AG04449 (cell line): Measurements from ENCODE around the gene DUOX1.

Experiments
- CTCF ChIA-PET: fragments of 350-600 bp; formaldehyde crosslinking; extraction: SDS; loops from one replicate; lab custom pipeline; 2021; ENCODE audit warnings: antibody characterized with exemption; lab: Yijun Ruan, JAX
- POLR2A ChIA-PET: fragments of 400-600, 350-600 bp; formaldehyde crosslinking; extraction: SDS; loops from one replicate; lab custom pipeline; 2020; ENCODE audit warnings: antibody characterized with exemption, inconsistent platforms; lab: Yijun Ruan, JAX
- DNase-seq: peaks from one replicate; pipeline ENCODE4 v3.0.0-alpha.2; 2010; ENCODE audit warnings: low read depth, low spot score
- H3K4me3 ChIP-seq: 2 replicates; pipeline ENCODE4 v1.5.1; 2011; ENCODE audit warnings: low read depth, mild to moderate bottlenecking, control low read depth, low read length
- TF ChIP-seq, protein P1 (sequence below): IDR thresholded peaks from one replicate; pipeline ENCODE4 v1.5.1; 2011; ENCODE audit warnings: mild to moderate bottlenecking, moderate library complexity, low read length, control low read depth, inconsistent platforms; ENCODE audit not compliant: insufficient read depth; ENCODE audit errors: missing control alignments

The DUOX1 gene

DNA sequence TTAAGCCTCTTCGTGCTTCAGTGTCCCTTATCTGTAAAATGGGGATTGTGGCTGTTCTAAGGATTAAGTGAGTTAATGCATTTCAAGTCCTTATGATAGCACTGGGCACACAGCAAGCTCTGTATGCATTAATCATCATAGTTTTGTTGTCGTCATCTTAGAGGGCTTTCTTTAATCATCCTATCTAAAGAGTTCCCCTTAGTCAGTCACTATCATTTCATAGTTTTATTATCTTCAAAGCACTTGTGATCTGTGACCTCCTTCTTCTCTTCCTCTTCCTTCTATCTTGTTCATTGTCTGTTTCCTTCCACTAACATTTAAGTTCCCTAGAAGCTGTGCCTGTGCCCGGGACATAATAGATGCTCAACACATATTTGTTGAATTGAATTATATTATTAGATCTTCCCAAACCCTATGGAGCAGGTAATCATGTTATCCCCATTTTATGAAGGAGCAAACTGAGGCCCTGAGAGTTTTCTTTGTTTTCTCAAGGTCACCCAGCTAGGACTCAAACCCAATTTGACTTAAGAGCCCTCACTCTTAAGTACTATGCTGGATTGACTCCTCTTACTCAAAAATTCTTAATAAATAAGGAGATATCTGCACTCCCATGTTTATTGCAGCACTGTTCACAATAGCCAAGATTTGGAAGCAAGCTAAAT, 40.0 kb upstream of the DUOX1 start:
- ChIA-PET POLR2A (no interaction called here), CTCF (interaction anchor here (1.4 kb wide), 1 partner anchor 28 kb away, joined by 4 read pairs; no protein-coding TSS in a partner anchor)
- H3K4me3 ChIP-seq: no peak overlapping the region
- no peak for DNase-seq
- TF ChIP-seq, protein P1, sequence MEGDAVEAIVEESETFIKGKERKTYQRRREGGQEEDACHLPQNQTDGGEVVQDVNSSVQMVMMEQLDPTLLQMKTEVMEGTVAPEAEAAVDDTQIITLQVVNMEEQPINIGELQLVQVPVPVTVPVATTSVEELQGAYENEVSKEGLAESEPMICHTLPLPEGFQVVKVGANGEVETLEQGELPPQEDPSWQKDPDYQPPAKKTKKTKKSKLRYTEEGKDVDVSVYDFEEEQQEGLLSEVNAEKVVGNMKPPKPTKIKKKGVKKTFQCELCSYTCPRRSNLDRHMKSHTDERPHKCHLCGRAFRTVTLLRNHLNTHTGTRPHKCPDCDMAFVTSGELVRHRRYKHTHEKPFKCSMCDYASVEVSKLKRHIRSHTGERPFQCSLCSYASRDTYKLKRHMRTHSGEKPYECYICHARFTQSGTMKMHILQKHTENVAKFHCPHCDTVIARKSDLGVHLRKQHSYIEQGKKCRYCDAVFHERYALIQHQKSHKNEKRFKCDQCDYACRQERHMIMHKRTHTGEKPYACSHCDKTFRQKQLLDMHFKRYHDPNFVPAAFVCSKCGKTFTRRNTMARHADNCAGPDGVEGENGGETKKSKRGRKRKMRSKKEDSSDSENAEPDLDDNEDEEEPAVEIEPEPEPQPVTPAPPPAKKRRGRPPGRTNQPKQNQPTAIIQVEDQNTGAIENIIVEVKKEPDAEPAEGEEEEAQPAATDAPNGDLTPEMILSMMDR: no peak

DNA sequence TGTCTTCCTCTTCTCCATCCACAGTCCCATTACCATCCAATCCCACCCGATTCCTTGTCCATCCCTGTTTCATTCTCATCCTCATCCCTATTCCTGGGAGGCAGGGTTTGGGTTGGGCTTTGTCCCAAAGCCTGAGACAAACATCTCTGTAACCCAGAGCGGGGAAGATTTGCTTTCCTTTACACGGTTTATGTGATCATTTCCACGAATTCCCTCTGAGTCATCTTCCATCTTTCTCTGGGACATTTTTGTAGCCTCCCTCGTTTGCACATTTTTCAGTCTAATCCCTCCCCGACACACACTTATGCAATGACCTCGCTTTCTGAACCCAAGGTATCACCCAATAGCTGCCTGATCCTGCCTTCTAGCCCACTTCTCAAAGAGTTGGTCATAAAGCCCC, 38.6 kb upstream of the DUOX1 start:
- no peak overlapping the region for H3K4me3 ChIP-seq
- POLR2A ChIA-PET: no interaction called here
- TF ChIP-seq, protein P1: no peak
- DNase-seq: peak; percentile 33
- CTCF ChIA-PET: interaction anchor here (7.4 kb wide), 1 partner anchor 27 kb away, joined by 39 read pairs; no protein-coding TSS in a partner anchor

DNA sequence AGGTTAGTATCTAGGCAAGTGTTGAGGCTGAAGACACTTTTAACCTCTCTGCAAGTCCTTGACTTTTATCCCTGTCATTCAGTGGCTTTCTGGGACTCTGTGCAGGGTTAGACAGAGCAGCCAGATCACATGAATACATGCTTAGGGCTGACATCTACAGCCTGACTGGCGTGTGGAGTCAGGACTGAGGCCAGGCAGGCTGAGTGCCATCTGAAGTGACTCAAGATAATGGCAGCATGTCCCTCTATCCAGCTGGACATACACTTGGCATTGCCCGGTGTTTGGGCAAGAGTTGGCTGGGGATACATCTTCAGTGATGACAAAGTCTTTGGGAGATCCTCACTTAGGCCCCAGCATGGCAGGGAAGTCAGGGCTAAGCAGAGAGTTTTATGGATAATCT, 38.2 kb upstream of the DUOX1 start:
- H3K4me3 ChIP-seq: no peak overlapping the region
- TF ChIP-seq, protein P1: no peak
- no peak for DNase-seq
- ChIA-PET CTCF (interaction anchor here (7.4 kb wide), 1 partner anchor 27 kb away, joined by 39 read pairs; no protein-coding TSS in a partner anchor), POLR2A (no interaction called here)

DNA sequence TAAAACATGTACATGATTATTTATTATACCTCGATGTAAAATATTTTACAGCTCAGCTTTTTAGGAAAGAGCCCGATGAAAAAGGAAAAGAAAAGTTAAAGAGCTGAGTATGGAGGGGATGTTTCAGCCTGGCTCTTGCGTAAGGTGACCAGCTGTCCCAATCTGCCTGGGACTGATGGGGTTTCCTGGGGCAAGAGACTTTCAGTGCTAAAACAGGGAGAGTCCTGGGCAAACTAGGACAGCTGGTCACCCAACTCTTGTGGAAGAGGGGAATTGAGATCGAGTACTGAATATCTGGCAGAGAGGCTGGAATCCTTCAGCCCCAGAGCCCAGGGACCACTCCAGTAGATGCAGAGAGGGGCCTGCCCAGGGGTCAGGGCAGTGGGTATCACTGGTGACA, 36.8 kb upstream of the DUOX1 start:
- POLR2A ChIA-PET: no interaction called here
- CTCF ChIA-PET: interaction anchor here (0.6 to 7.4 kb wide), 3 partner anchors 25 to 44 kb away, joined by 3 to 39 read pairs (median 3); no protein-coding TSS in a partner anchor
- DNase-seq: no peak
- TF ChIP-seq, protein P1: no peak
- no peak overlapping the region for H3K4me3 ChIP-seq

DNA sequence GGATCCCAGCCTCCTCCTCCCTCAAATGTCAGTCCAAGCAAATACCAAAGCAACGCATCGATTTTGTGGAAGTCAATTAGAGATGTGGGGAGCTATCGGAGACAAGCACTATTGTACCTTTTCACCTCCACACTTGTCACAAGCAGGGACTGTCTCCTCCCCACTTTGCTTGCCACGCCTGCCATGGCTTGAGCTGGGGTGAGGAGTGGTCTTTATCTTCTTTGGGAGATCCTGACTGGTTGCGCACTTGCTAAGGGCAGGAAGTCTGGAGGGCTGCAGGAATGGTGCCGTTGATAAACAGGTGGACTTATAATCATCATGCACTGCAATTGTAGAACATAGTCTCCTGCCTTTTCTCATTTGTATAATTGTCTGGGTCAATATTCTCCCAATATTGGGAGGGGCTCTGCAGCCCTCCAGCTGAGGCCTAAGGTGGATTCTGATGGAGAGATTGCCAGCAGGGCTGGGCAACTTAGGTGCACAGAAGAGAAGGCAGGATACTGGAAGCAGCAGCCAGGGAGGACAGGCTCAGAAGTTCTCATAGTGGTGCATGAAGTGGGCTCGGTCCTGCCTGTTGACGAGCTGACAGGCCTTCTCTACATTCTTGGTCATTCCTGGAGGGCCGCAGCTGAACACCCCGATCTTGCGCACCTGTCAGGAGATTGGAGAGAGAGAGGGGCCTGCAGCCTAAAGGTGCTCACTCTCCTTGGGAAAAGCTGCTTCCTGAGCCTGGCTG, 36.0 kb upstream of the DUOX1 start:
- CTCF ChIA-PET: interaction anchor here (0.6 to 7.4 kb wide), 4 partner anchors 24 to 45 kb away, joined by 3 to 39 read pairs (median 3); no protein-coding TSS in a partner anchor
- POLR2A ChIA-PET: no interaction called here

DNA sequence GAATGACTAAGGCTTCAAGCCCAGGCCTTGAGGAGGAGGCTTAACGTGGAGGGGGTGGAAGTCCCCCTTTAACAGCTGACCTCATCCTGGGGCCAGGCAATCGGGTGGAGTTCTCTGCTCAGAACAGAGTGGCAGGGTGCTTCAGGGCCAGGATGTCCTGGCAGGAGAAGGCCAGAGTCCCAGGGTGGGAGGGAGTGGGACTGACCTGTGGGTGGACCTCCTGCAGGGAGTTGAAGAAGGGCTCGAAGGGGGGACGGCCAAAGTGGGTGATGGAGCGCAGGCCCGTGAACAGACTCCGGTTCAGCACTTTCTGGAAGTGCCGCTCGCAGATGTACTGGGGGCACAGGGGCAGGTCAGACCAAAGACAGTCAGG, 35.5 kb upstream of the DUOX1 start:
- ChIA-PET CTCF (interaction anchor here (7.4 kb wide), 1 partner anchor 24 kb away, joined by 39 read pairs; no protein-coding TSS in a partner anchor), POLR2A (no interaction called here)
- no peak overlapping the region for H3K4me3 ChIP-seq
- no peak for DNase-seq
- TF ChIP-seq, protein P1: no peak

More for the DNA sequence above, 36.0 kb upstream of the DUOX1 start:
- H3K4me3 ChIP-seq: no peak overlapping the region
- no peak for DNase-seq
- TF ChIP-seq, protein P1: no peak
